Caki2 (cell line): Measurements from ENCODE around the gene SETBP1. TPM values are rescaled to one million over a fixed set of nuclear protein-coding genes. Genes with fewer than 3 reads are reported as not detected.
A peak's percentile ranks its signal among the peaks of the same experiment; 100 is the strongest.
"Not testable (repeated sequence)": the region's sequence is repeated elsewhere in the genome, so short reads cannot be mapped to it uniquely, and the experiment has no call there.

ENCODE experiments used
- DNase-seq: peaks from one replicate; pipeline ENCODE4 v3.0.0-alpha.2; 2015; ENCODE audit warnings: low read depth
- in situ Hi-C: cut with HindIII; loops from 2 replicates; pipeline ENCODE4 v1.10.0; 2016; ENCODE audit warnings: low sequenced_read_pairs, low pct_unique_long_range_greater_than_20kb, mixed read lengths
- total RNA-seq: library from RNA; depleted of rRNA; stranded (reverse); fragments of >200 nt; shearing (Covaris generic); gene quantifications from 2 replicates; pipeline ENCODE4 v1.2.3, GENCODE V29; 2014; ENCODE audit warnings: low replicate concordance

Gene SETBP1
- total RNA-seq, 1 experiment from 2014 or later, result 0.51 TPM

- DNase-seq, in situ Hi-C loops: not testable (repeated sequence)
Measured at GRCh38 chr18:44721748-44722147, 41.1 kb downstream of the SETBP1 start.

GRCh38 chr18:44723411-44723810 lies 42.7 kb downstream of the SETBP1 start:
- in situ Hi-C loops, result no loop called here
- no peak for DNase-seq

GRCh38 chr18:44724105-44724778 lies 43.6 kb downstream of the SETBP1 start:
- DNase-seq, result no peak
- in situ Hi-C loops, result no loop called here

- no peak for DNase-seq
- in situ Hi-C loops, result no loop called here
Measured at GRCh38 chr18:44725300-44726058, 44.8 kb downstream of the SETBP1 start.

GRCh38 chr18:44726059-44726421 lies 45.4 kb downstream of the SETBP1 start:
- DNase-seq, result no peak
- in situ Hi-C loops, result no loop called here

- in situ Hi-C loops, result no loop called here
- DNase-seq, result no peak
Measured at GRCh38 chr18:44727291-44727690, 46.6 kb downstream of the SETBP1 start.

- in situ Hi-C loops, result no loop called here
Measured at GRCh38 chr18:44729631-44730101, 49.0 kb downstream of the SETBP1 start.

GRCh38 chr18:44730803-44731529 lies 50.3 kb downstream of the SETBP1 start:
- no peak for DNase-seq
- in situ Hi-C loops, result no loop called here

More at GRCh38 chr18:44729631-44730101, 49.0 kb downstream of the SETBP1 start:
- no peak for DNase-seq

GRCh38 chr18:44731530-44732237 lies 51.0 kb downstream of the SETBP1 start:
- in situ Hi-C loops, result no loop called here

GRCh38 chr18:44732238-44732563 lies 51.5 kb downstream of the SETBP1 start:
- DNase-seq, result no peak
- in situ Hi-C loops, result no loop called here

More at GRCh38 chr18:44731530-44732237, 51.0 kb downstream of the SETBP1 start:
- no peak for DNase-seq

- in situ Hi-C loops, result no loop called here
- no peak for DNase-seq
Measured at GRCh38 chr18:44732599-44732998, 51.9 kb downstream of the SETBP1 start.

- in situ Hi-C loops, result no loop called here
- DNase-seq, result peak; percentile 61
Measured at GRCh38 chr18:44733069-44733753, 52.5 kb downstream of the SETBP1 start.

GRCh38 chr18:44733754-44734465 lies 53.2 kb downstream of the SETBP1 start:
- in situ Hi-C loops, result no loop called here
- no peak for DNase-seq

- in situ Hi-C loops, result no loop called here
- no peak for DNase-seq
Measured at GRCh38 chr18:44735096-44735495, 54.4 kb downstream of the SETBP1 start.

GRCh38 chr18:44736664-44737380 lies 56.1 kb downstream of the SETBP1 start:
- DNase-seq, result no peak

GRCh38 chr18:44737623-44738022 lies 56.9 kb downstream of the SETBP1 start:
- no peak for DNase-seq
- in situ Hi-C loops, result no loop called here

More at GRCh38 chr18:44736664-44737380, 56.1 kb downstream of the SETBP1 start:
- in situ Hi-C loops, result no loop called here

GRCh38 chr18:44740000-44740399 lies 59.3 kb downstream of the SETBP1 start:
- in situ Hi-C loops, result no loop called here
- no peak for DNase-seq
